GM12878 (cell line): Measurements from ENCODE around the gene NOCT. TPM values are rescaled to one million over a fixed set of nuclear protein-coding genes. Genes with fewer than 3 reads are reported as not detected.

Experiments
- ATAC-seq: fragments of 200-7000 bp; cut with Tn5 transposase; 3 replicates; pipeline ENCODE4 v1.9.1; 2020; ENCODE audit warnings: mild to moderate bottlenecking, moderate library complexity
- BruUV-seq: library from RNA; stranded (reverse); fragments of 400-500 nt; replicated peaks from 2 replicates; lab custom pipeline; 2021; lab: Mats Ljungman, UMichigan
- CTCF ChIA-PET: fragments of 300-600 bp; sonication (Branson Sonifier 250); formaldehyde crosslinking; extraction: SDS; loops from one replicate; lab custom pipeline; 2021; ENCODE audit warnings: inconsistent platforms; lab: Yijun Ruan, JAX
- POLR2A ChIA-PET: fragments of 350-600 bp; formaldehyde crosslinking; extraction: SDS; loops from one replicate; lab custom pipeline; 2021; ENCODE audit warnings: inconsistent platforms; lab: Charles Lee
- RAD21 ChIA-PET: fragments of 300-600 bp; sonication (Branson Sonifier 250); formaldehyde crosslinking; loops from one replicate; lab custom pipeline; 2023; ENCODE audit warnings: antibody characterized with exemption; ENCODE audit not compliant: unreplicated experiment; lab: Charles Lee
- SMC1A ChIA-PET: fragments of 300-600 bp; sonication (Branson Sonifier 250); formaldehyde crosslinking; loops from one replicate; lab custom pipeline; 2023; ENCODE audit not compliant: unreplicated experiment, uncharacterized antibody; lab: Charles Lee
- DNase-seq: peaks from one replicate; pipeline ENCODE4 v3.0.0-alpha.2; 2011; ENCODE audit warnings: low read depth, low spot score
- FAIRE-seq: peaks from 3 replicates; lab custom pipeline; 2011; peaks lifted over from hg19 to GRCh38; lab: Jason Lieb, UNC
- H2AFZ ChIP-seq: 2 replicates; pipeline ENCODE4 v1.6.0; 2011; ENCODE audit warnings: low read depth, low read length, control low read depth; ENCODE audit not compliant: control insufficient read depth
- H3K27ac ChIP-seq: 2 replicates; pipeline ENCODE4 v1.5.1; 2011; ENCODE audit warnings: control low read depth; ENCODE audit not compliant: control insufficient read depth, insufficient read depth
- H3K27me3 ChIP-seq, 2 experiments: replicated peaks in 1 of 2; 2 replicates each; pipeline versions ENCODE4 v1.6.0 to v1.6.1; 2011; ENCODE audit warnings: low read length in 1 of 2; ENCODE audit not compliant: control insufficient read depth in 2 of 2, insufficient read depth in 2 of 2
- H3K36me3 ChIP-seq, 2 experiments: 2 replicates each; pipeline ENCODE4 v1.5.1; 2011; ENCODE audit warnings: low read length in 1 of 2; ENCODE audit not compliant: control insufficient read depth in 2 of 2, insufficient read depth in 2 of 2
- H3K4me1 ChIP-seq: 2 replicates; pipeline ENCODE4 v1.6.1; 2011; ENCODE audit warnings: mild to moderate bottlenecking, low read length, moderate library complexity, mixed read lengths; ENCODE audit not compliant: control insufficient read depth, insufficient read depth
- H3K4me2 ChIP-seq: 2 replicates; pipeline ENCODE4 v1.6.0; 2011; ENCODE audit warnings: control low read depth; ENCODE audit not compliant: control insufficient read depth, insufficient read depth
- H3K4me3 ChIP-seq: fragments of 200-600 bp; sonication (generic); 2 replicates; pipeline ENCODE4 v1.5.1; 2016
- H3K79me2 ChIP-seq: 2 replicates; pipeline ENCODE4 v1.6.0; 2011; ENCODE audit warnings: low read length; ENCODE audit not compliant: control insufficient read depth, insufficient read depth
- H3K9ac ChIP-seq: 2 replicates; pipeline ENCODE4 v1.8.0; 2011; ENCODE audit warnings: low read length, control low read depth, mixed read lengths; ENCODE audit not compliant: control insufficient read depth, insufficient read depth
- H3K9me3 ChIP-seq: replicated peaks from 3 replicates; pipeline ENCODE4 v1.5.1; 2011; ENCODE audit warnings: mild to moderate bottlenecking, low read length; ENCODE audit not compliant: control insufficient read depth, insufficient read depth
- H4K20me1 ChIP-seq: 2 replicates; pipeline ENCODE4 v1.6.0; 2011; ENCODE audit not compliant: control insufficient read depth, insufficient read depth
- CHD4 ChIP-seq: fragments of 200-600 bp; sonication (generic); IDR thresholded peaks from 2 replicates; pipeline ENCODE4 v1.6.1; 2016; ENCODE audit warnings: mild to moderate bottlenecking
- CREB1 ChIP-seq: IDR thresholded peaks from 2 replicates; pipeline ENCODE4 v1.6.1; 2012; ENCODE audit warnings: low read depth, mild to moderate bottlenecking, inconsistent platforms
- NFYB ChIP-seq: IDR thresholded peaks from 2 replicates; pipeline ENCODE4 v1.6.1; 2011; ENCODE audit warnings: low read depth, mild to moderate bottlenecking, low read length, improper control_type of control experiment, moderate library complexity; ENCODE audit not compliant: insufficient read depth
- POLR2A ChIP-seq: IDR thresholded peaks from 2 replicates; pipeline ENCODE4 v1.6.1; 2011; ENCODE audit warnings: low read depth, mild to moderate bottlenecking, low read length
- RAD51 ChIP-seq: fragments of 450-650 bp; IDR thresholded peaks from 2 replicates; pipeline ENCODE4 v1.6.1; 2016; ENCODE audit warnings: moderate library complexity, mild to moderate bottlenecking, inconsistent platforms
- WGBS: methylation state at CpG from one replicate; pipeline ENCODE4 v1.1.6; 2016; ENCODE audit warnings: low lambda C conversion rate; ENCODE audit not compliant: insufficient replicate concordance, insufficient coverage; ENCODE audit errors: missing lambda C conversion rate; 5-methylcytosine and 5-hydroxymethylcytosine counted together
- in situ Hi-C: fragments of 300-500 bp; cut with MboI; formaldehyde crosslinking; loops from 9 replicates; pipeline ENCODE4 v1.14.3; 2018; ENCODE audit warnings: mixed read lengths
- intact Hi-C: fragments of 100-400 bp; cut with micrococcal nuclease; formaldehyde crosslinking; loops from one replicate; pipeline ENCODE4 v1.14.2; 2022; ENCODE audit not compliant: unreplicated experiment
- polyA plus RNA-seq, 11 experiments: library from polyadenylated mRNA; depleted of rRNA in 4 of 11; unstranded in 6 of 11; stranded (reverse) in 5 of 11; fragments of >200 nt; fragmentation: Nextera tagmentation in 4 of 11; fragmentation: Illumina TruSeq in 1 of 11; extraction: Ambion mirVana in 4 of 11; extraction: Trizol in 1 of 11; gene quantifications; 1 replicate in 1 of 11; 2 replicates in 10 of 11; pipeline versions ENCODE4 v1.2.1 to v1.2.3, GENCODE V29; 2011 to 2016; ENCODE audit warnings: inconsistent platforms in 2 of 11, missing spikeins in 2 of 11, low read depth in 1 of 11
- total RNA-seq, 4 experiments: library from RNA; depleted of rRNA in 3 of 4; stranded (reverse); fragments of >200 nt in 3 of 4; fragmentation: Illumina TruSeq in 1 of 4; extraction: Trizol in 1 of 4; gene quantifications; 2 replicates each; pipeline versions ENCODE4 v1.2.1 to v1.2.3, GENCODE V29; 2013 to 2021
- TF ChIP-seq, protein P1 (sequence below): fragments of 450-650 bp; IDR thresholded peaks from 2 replicates; pipeline ENCODE4 v1.6.1; 2018; ENCODE audit warnings: borderline replicate concordance, mild to moderate bottlenecking; ENCODE audit not compliant: partially characterized antibody

The NOCT gene
- total and polyA plus RNA-seq, 10 of the 15 experiments (the other 5 are each of a cell fraction or from before 2014, with no cell fraction given) = 1.4 to 17.6 (median 8.1) TPM

- no peak for FAIRE-seq
Observed at GRCh38 chr4:139022835-139023234, 7.3 kb downstream of the NOCT start.

GRCh38 chr4:139024686-139025085 lies 9.1 kb downstream of the NOCT start:
- H3K9me3 ChIP-seq = no peaks in the 10 kb centered on the region
- H3K27me3 ChIP-seq = no peaks in the 10 kb centered on the region
- no peak overlapping the region for H3K4me3 ChIP-seq
- TF ChIP-seq RAD51 (no peak), CHD4 (no peak), CREB1 (no peak)
- TF ChIP-seq, protein P1, sequence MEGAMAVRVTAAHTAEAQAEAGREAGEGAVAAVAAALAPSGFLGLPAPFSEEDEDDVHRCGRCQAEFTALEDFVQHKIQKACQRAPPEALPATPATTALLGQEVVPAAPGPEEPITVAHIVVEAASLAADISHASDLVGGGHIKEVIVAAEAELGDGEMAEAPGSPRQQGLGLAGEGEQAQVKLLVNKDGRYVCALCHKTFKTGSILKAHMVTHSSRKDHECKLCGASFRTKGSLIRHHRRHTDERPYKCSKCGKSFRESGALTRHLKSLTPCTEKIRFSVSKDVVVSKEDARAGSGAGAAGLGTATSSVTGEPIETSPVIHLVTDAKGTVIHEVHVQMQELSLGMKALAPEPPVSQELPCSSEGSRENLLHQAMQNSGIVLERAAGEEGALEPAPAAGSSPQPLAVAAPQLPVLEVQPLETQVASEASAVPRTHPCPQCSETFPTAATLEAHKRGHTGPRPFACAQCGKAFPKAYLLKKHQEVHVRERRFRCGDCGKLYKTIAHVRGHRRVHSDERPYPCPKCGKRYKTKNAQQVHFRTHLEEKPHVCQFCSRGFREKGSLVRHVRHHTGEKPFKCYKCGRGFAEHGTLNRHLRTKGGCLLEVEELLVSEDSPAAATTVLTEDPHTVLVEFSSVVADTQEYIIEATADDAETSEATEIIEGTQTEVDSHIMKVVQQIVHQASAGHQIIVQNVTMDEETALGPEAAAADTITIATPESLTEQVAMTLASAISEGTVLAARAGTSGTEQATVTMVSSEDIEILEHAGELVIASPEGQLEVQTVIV = no peak
- intact Hi-C loops (no loop called here), in situ Hi-C loops (no loop called here)
- 93% methylated on average over 9 of the region's 9 CpGs for WGBS
- peaks cover 1 to 3% of the 10 kb centered on the region in 2 experiments; a peak in 3 of 4 replicates for H3K36me3 ChIP-seq
- no peaks in the 10 kb centered on the region for H3K4me1 ChIP-seq
- ChIA-PET POLR2A (interaction anchor here (0.5 to 0.6 kb wide), 2 partner anchors 8 to 891 kb away, joined by 3 read pairs; no protein-coding TSS in a partner anchor), RAD21 (no interaction called here), SMC1A (interaction anchor here (1.0 kb wide), 1 partner anchor 18 kb away, joined by 3 read pairs; no protein-coding TSS in a partner anchor), CTCF (interaction anchor here (1.0 to 1.8 kb wide), 2 partner anchors 10 to 11 kb away, joined by 4 to 5 read pairs; no protein-coding TSS in a partner anchor)
- H4K20me1 ChIP-seq = no peaks in the 10 kb centered on the region; the same call in 1 of the 2 replicates
- DNase-seq (no peak), ATAC-seq (no peak), FAIRE-seq (no peak)
- peaks cover 53% of the 10 kb centered on the region for H3K79me2 ChIP-seq
- no peak overlapping the region for H2AFZ ChIP-seq
- H3K27ac ChIP-seq = no peak overlapping the region
- H3K4me2 ChIP-seq = no peak overlapping the region
- BruUV-seq = no TSS peak
- H3K9ac ChIP-seq = no peak overlapping the region

More at GRCh38 chr4:139022835-139023234, 7.3 kb downstream of the NOCT start:
- DNase-seq (no peak), ATAC-seq (no peak)
- H3K9me3 ChIP-seq = no peaks in the 10 kb centered on the region
- no peaks in the 10 kb centered on the region; the same call in 1 of the 2 replicates for H4K20me1 ChIP-seq
- SMC1A ChIA-PET = interaction anchor here (0.6 to 10.2 kb wide), 4 partner anchors 8 to 55 kb away, joined by 3 to 92 read pairs (median 5); no protein-coding TSS in a partner anchor
- CTCF ChIA-PET = interaction anchor here (0.9 to 9.6 kb wide), 2 partner anchors 7 to 57 kb away, joined by 3 to 147 read pairs; no protein-coding TSS in a partner anchor
- H3K79me2 ChIP-seq = peaks cover 61% of the 10 kb centered on the region
- no peak overlapping the region for H3K9ac ChIP-seq
- no peak overlapping the region for H3K4me2 ChIP-seq
- no peaks in the 10 kb centered on the region for H3K4me1 ChIP-seq
- WGBS = 99% methylated on average over 5 of the region's 5 CpGs
- intact Hi-C loops (no loop called here), in situ Hi-C loops (no loop called here)
- no peaks in the 10 kb centered on the region for H3K27me3 ChIP-seq
- POLR2A ChIA-PET = no interaction called here
- BruUV-seq = no TSS peak
- no peak for TF ChIP-seq POLR2A
- TF ChIP-seq NFYB = no peak
- no peak overlapping the region for H3K27ac ChIP-seq
- RAD21 ChIA-PET = interaction anchor here (1.2 kb wide), 1 partner anchor 274 kb away, joined by 3 read pairs; no protein-coding TSS in a partner anchor
- H2AFZ ChIP-seq = no peak overlapping the region
- H3K4me3 ChIP-seq = no peak overlapping the region
- H3K36me3 ChIP-seq = peaks cover 0 to 5% of the 10 kb centered on the region in 2 experiments; a peak in 2 of 4 replicates
